Kasumi-1 (cell line): ENCODE results near the gene ADCY5.

Experiments
- DNase-seq, 2 experiments: peaks; one replicate each; lab custom pipeline; 2025; lab: John Stamatoyannopoulos, UW

Gene ADCY5

DNA sequence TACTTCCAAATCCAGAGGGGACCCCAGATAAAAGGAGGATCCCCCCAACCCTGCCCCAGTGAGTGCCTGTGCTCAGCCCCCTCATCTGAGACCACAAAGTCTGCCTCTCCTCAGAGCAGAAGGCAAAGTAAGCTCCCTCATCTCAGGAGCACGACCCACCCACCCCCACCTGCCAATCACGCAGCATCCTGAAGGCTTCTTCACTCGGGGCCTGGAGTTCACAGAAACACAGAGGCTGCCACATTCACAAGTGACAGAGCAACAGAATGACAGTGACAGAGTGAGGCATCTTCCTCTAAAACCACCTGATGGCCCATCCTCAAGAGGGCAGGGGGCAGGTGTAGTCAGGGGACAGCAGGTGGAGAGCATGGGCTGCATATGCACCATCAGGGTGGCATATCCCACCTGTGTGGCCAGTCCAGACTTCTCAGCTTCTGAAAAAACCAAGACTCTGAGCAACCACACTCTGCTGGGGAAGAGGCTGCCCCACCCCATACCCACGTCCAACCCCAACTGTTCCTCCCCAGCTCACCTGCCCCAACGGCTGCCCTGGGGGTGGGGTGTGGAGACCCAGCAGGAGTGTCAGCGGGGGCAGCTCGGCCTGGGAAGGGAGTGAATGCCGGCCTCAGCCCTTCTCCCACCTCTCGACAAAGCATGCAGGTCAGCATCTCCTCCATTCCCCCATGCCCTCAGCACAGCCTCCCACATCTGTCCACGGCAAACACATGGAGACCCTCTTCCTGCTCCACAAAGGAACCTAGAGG is 19.3 kb downstream of the ADCY5 start:
- DNase-seq, result no peak

GRCh38 chr3:123424999-123425712 is 23.7 kb downstream of the ADCY5 start:
- no peak for DNase-seq

DNA sequence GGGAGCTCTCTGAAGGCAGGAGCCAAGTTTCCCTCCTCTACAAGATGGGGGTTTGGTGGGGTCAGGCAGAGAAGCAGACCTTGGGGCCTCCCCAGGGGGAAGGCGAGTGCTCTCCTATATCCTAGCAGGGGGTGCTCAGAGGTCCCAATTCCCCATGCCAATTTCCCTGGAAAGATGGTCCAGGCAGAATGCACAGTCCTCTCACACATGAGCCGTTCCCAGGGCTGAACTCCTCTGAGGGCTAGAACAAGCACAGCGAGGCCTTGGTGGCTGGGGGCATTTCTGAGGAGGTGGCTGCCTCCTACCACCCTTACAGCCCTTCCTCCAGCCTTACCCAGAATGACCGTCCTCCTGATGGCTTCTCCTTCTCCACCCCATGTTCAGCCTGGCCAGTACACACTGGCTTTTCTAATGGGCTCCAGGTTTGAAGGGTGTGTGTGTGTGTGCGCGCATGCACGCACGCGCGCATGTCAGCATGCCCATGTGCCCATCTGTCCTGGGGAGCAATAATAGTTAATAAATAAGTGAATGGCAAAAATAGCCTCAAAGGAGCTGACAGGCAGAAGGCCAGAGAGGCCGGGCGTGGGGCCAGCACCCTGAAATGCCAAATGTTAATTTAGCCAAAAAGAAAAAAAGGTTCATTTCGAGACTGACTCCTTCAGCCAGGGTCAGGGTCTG is 24.4 kb downstream of the ADCY5 start:
- no peak for DNase-seq

DNA sequence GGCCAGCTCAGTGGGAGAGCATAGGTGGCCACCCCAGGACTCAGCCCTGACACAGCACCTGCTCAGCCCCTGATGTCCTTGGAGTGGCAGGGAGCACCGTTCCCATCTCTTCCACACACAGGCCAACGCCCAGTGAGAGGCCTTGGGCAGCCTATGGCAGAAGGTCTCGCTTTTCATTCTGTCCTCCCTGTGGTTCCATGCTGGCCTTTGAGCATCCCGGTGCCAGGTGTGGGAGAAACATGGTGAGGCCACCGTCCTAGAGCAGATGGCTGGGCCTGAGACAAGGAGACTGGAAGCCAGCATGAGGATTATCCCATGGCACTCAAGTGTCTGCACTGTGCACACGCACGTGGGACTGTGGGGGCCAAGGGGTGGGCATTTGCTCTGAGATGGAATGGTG is 25.1 kb downstream of the ADCY5 start:
- no peak for DNase-seq

- DNase-seq, result no peak
Observed at GRCh38 chr3:123423031-123423430, 25.9 kb downstream of the ADCY5 start.

DNA sequence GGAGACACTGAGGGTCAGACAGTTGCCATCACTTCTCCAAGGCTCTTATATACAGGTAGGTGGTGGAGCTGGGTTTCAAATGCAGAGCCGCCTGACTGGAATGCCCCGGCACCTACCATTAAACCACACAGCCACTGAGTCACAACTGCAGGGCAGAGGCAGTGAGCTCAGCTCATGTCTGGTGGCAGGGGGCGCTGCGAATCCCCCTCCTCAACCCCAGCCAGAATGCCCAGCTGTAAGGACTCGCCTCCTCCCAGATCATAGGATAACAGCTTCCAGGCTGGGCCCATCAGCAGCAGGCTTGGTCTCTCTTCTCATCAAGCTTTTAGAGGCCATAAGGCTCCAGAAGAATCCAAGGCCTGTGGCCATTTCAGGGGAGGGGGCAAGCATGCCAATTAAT is 26.4 kb downstream of the ADCY5 start:
- DNase-seq, result no peak

DNA sequence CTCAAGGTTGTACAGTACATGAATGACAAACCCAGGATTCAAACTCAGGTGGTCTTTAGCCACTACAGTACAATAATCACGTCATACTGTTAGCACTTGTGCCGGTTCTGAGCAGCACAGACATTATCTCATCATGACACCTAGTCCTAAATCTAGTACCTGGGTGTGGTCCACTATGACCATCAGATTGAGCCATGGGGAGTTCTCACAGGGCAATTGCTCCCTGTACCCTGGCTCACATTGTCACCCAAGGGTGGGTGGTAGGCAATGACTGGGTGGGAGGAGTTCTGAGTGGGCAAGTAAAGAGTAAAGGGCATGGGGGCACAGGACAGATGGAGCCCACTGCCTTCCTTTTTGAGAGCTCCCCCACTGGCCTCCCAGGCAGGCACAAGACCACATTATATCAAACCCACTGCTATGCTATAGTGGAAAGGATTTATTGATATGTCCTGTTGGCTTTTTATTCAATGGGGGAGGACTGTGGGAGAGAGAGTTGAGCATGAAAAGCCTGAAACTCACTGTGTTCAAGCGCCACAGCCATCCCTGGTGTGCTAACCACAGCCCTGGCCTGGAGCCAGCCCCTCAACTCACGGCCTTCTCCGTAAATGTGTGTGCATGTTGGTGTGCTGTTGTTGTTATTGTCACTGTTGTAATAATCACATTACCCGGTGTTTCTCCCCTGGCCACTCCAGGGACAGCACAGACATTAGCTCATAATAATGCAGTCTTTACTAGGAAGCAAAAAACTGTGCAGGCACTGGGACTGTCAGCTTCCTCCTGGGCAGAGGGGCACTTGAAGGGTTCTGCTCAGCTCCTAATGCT is 27.3 kb downstream of the ADCY5 start:
- DNase-seq, result peak in 1 of 2 experiments; percentile 11

DNA sequence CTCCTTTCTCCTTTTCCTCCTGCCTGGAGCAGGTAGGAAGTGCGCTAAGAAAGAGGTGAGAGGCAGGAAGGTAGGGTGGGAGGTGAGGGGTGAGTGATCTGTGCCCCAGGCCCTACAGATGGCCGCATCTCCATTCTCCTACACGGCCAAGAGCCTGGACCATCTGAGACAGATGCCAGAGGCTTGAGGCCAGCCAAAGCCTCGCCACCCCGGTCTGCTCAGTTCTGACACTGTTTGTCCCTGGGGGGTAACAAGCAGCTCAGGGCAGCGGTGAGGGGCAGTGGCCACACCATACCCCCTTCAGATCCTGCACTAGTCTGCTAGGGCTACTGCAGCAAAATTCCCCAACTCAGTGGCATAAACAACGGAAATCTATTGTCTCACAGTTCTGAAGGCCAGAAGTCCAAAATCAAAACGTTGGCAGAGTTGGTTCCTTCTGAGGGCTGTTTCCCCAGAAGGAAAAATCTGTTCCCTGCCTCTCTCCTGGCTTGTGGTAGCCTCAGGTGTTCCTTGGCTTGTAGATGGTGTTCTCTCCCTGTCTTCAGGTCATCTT is 28.4 kb downstream of the ADCY5 start:
- DNase-seq, result no peak

DNA sequence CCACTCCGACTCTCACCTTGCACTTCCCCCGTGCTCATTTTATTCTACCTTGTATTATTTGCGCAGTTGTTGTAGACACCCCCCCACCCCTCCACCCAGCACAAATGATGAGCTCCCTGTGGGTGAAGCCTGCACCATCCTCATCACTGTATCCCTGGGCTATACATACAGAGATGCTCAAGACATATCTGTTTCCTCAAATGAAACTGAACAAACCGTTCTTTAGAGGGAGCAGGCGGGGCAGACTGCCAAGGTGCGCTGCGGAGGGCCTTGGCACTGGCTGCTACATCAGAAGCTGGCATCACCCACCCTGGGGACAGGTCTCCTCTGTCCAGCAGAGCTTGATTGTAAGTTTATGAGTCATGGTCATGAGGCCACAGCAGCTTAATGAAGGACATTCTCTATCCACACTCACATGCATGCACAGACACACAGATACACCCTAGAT is 29.0 kb downstream of the ADCY5 start:
- no peak for DNase-seq

DNA sequence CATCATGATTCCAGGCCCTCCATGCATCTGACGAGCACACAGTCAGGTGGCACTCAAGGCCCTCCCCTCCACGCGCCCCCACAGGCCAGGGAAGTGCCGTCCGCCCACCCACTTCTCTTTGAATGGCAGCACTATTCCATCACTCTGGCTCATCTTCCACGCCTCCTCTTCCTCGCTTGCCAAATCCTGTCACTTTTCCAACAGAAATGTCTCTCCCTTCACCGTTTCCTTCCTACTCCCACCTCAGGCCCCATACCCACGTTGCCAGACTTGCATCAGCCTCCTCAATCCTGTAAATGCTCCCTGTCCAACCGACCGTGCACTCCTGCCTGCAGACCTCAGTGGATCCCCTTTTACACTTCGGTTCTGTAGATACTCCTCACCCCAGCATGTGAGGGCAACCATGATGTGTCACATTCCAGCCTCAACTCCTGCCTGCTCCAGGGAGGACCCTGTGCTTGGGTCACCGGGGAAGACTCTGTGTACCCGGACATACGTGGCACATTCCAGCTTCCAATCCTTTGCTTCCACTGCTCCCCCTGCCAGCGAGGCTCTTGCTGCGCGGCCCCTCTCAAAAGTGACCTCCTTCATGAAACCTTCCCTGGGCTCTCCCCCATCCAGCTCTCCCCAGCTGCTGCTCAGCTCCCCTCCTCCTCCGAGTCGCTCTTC is 29.6 kb downstream of the ADCY5 start:
- DNase-seq, result no peak

DNA sequence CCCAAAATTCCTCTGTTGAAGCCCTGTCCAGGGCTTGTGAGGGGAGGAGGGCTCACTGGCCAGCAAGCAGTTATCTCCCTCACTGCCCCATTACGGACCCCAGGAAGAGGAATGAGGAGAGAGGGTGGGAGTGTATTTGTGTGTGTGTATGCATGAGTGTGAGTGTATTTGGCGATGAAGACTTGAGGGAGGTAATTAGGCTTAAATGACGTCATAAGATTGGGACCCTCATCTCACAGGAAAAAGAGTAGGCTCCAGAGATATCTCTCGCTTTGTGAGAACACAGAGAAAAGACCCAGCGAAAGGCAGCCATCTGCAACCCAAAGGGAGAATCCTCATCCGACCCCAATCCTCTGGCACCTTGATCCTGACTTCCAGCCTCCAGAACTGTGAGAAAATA is 32.2 kb downstream of the ADCY5 start:
- DNase-seq, result no peak

GRCh38 chr3:123416173-123416572 is 32.7 kb downstream of the ADCY5 start:
- DNase-seq, result no peak

GRCh38 chr3:123414973-123415775 is 33.7 kb downstream of the ADCY5 start:
- no peak for DNase-seq

GRCh38 chr3:123412811-123413604 is 35.9 kb downstream of the ADCY5 start:
- no peak for DNase-seq

- no peak for DNase-seq
Observed at GRCh38 chr3:123412076-123412475, 36.8 kb downstream of the ADCY5 start.

GRCh38 chr3:123411340-123412040 is 37.4 kb downstream of the ADCY5 start:
- DNase-seq, result no peak

DNA sequence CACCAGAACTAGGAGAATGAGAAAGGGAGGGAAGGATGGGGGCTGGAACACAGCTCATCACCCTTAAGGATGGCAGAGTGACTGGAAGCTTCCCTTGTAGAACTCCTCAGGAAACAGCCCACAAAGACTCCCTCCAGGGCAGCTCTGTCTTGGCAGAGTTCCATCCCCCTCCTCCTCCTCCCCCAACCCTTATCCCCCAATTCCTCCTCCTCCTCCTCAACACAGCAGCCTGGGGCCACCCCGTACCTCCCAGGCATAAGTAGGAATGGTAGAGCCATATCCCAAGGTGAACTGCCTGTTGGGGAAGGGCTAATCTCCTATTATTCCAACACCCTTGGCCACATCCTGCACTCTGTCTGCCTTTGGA is 38.8 kb downstream of the ADCY5 start:
- no peak for DNase-seq

DNA sequence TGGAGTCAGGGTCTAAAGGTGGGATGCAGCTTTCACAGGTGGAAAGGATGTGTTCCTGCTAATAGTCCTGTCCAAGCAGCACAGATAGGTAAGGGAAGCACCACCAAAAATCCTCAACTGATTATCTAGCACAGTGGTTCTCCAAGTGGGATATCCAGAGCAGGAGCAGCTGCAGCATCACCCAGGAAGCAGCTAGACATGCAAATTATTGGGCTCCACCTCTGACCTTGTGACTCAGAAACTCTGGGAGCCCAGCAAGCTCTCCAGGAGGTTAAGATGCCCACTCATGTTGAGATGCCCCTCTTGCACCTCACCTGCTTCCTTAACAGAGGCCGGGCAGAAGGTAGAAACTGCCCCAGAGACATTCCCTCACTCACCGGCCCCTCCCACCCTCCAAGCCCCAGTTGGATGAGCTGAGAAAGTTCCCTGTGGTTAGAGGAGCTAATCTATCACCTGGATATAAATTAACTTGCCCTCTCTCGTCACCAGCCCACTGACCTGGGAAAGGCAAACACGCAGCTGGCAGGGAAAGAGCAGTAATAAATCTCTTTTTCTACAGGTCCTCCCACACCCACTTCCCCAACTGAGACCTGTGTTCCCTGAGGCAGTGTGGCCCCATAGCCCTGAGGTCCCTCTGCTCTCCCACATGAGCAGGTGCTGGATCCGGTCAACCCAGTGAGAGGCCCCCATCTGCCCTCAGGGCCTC is 39.3 kb downstream of the ADCY5 start:
- DNase-seq, result no peak
